Lower leg skin (tissue), 3 donors: ENCODE measurements around the gene B9D1.

Experiments
- POLR2A ChIP-seq, 2 donors: fragments of 450-650 bp; IDR thresholded peaks; one replicate each; pipeline ENCODE4 v1.6.1; 2016 to 2017; ENCODE audit warnings: antibody characterized with exemption in 2 of 2, mild to moderate bottlenecking in 1 of 2, moderate library complexity in 1 of 2
- TF ChIP-seq, protein P1 (sequence below), 3 donors: fragments of 450-650 bp; IDR thresholded peaks; one replicate each; pipeline ENCODE4 v1.5.1; 2016; ENCODE audit warnings: antibody characterized with exemption in 3 of 3, mild to moderate bottlenecking in 3 of 3, moderate library complexity in 2 of 3

DNA sequence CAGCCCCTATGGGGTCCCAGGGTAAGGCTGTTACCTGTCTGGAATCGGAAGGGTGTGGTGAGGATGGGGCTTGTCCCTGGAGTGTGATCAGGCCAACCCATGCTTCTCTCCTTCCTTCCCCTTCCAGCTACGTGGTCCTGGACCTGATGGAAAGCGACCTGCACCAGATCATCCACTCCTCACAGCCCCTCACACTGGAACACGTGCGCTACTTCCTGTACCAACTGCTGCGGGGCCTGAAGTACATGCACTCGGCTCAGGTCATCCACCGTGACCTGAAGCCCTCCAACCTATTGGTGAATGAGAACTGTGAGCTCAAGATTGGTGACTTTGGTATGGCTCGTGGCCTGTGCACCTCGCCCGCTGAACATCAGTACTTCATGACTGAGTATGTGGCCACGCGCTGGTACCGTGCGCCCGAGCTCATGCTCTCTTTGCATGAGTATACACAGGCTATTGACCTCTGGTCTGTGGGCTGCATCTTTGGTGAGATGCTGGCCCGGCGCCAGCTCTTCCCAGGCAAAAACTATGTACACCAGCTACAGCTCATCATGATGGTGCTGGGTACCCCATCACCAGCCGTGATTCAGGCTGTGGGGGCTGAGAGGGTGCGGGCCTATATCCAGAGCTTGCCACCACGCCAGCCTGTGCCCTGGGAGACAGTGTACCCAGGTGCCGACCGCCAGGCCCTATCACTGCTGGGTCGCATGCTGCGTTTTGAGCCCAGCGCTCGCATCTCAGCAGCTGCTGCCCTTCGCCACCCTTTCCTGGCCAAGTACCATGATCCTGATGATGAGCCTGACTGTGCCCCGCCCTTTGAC, 18.2 kb upstream of the B9D1 start:
- TF ChIP-seq, protein P1, sequence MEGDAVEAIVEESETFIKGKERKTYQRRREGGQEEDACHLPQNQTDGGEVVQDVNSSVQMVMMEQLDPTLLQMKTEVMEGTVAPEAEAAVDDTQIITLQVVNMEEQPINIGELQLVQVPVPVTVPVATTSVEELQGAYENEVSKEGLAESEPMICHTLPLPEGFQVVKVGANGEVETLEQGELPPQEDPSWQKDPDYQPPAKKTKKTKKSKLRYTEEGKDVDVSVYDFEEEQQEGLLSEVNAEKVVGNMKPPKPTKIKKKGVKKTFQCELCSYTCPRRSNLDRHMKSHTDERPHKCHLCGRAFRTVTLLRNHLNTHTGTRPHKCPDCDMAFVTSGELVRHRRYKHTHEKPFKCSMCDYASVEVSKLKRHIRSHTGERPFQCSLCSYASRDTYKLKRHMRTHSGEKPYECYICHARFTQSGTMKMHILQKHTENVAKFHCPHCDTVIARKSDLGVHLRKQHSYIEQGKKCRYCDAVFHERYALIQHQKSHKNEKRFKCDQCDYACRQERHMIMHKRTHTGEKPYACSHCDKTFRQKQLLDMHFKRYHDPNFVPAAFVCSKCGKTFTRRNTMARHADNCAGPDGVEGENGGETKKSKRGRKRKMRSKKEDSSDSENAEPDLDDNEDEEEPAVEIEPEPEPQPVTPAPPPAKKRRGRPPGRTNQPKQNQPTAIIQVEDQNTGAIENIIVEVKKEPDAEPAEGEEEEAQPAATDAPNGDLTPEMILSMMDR (IDR thresholded peaks at IDR 0.05): no peak
- no peak for TF ChIP-seq POLR2A (IDR thresholded peaks at IDR 0.05)
